AG10803 (cell line): Measurements from ENCODE around the gene PDE1C.

ENCODE experiments used
- DNase-seq: peaks from one replicate; pipeline ENCODE4 v3.0.0; 2010; ENCODE audit warnings: low read depth
- H3K4me3 ChIP-seq: 2 replicates; pipeline ENCODE4 v1.5.1; 2011; ENCODE audit warnings: mild to moderate bottlenecking, low read length, control low read depth
- CTCF ChIP-seq: conservative IDR thresholded peaks from 2 replicates; pipeline ENCODE4 v1.5.1; 2011; ENCODE audit warnings: mild to moderate bottlenecking, low read length, control low read depth, inconsistent platforms

The PDE1C gene

GRCh38 chr7:31979690-31980330 is 90.4 kb downstream of the PDE1C start:
- no peak for TF ChIP-seq CTCF
- H3K4me3 ChIP-seq, result no peak overlapping the region
- DNase-seq, result no peak

GRCh38 chr7:31975546-31975945 is 94.7 kb downstream of the PDE1C start:
- TF ChIP-seq CTCF, result no peak
- no peak for DNase-seq
- no peak overlapping the region for H3K4me3 ChIP-seq

- no peak for TF ChIP-seq CTCF
- no peak for DNase-seq
- H3K4me3 ChIP-seq, result no peak overlapping the region
These were observed 95.9 kb downstream of the PDE1C start for GRCh38 chr7:31974351-31974750.

GRCh38 chr7:31971049-31971667 is 99.0 kb downstream of the PDE1C start:
- DNase-seq, result no peak
- no peak overlapping the region for H3K4me3 ChIP-seq
- no peak for TF ChIP-seq CTCF

GRCh38 chr7:31970501-31970900 is 99.7 kb downstream of the PDE1C start:
- no peak overlapping the region for H3K4me3 ChIP-seq
- DNase-seq, result no peak
- no peak for TF ChIP-seq CTCF

- DNase-seq, result no peak
- no peak overlapping the region for H3K4me3 ChIP-seq
- TF ChIP-seq CTCF, result no peak
These were observed 106.5 kb downstream of the PDE1C start for GRCh38 chr7:31963569-31964175.

- DNase-seq, result no peak
- H3K4me3 ChIP-seq, result no peak overlapping the region
- no peak for TF ChIP-seq CTCF
These were observed 108.0 kb downstream of the PDE1C start for GRCh38 chr7:31962246-31962645.
